ENCODE measurements around the gene PREPL. TPM values are rescaled to one million over a fixed set of nuclear protein-coding genes. Genes with fewer than 3 reads are reported as not detected.

PREPL gene
- total RNA-seq, 2 donors from 2014 or later, result 24.4 to 46.5 TPM

GRCh38 chr2:44362207-44363015 lies 1.1 kb upstream of the PREPL start:
- H3K9me3 ChIP-seq, result no peaks in the 10 kb centered on the region
- H3K4me1 ChIP-seq, result peaks cover 43% of the 10 kb centered on the region
- DNase-seq (peak; percentile 25 to 51 (median 40)), ATAC-seq (peak; percentile 10)
- intact Hi-C loops (cut with DNase I), result no loop called here
- H3K36me3 ChIP-seq (replicated peaks in 1 of 2; ENCODE audit: insufficient read depth in 1 of 2, low read depth in 2 of 2), result no peaks in the 10 kb centered on the region
- 0% methylated on average over 28 to 32 of the region's 32 CpGs for WGBS, 2 donors
- no peak for TF ChIP-seq POLR2A (IDR thresholded peaks at IDR 0.05)
- TF ChIP-seq, protein P1, sequence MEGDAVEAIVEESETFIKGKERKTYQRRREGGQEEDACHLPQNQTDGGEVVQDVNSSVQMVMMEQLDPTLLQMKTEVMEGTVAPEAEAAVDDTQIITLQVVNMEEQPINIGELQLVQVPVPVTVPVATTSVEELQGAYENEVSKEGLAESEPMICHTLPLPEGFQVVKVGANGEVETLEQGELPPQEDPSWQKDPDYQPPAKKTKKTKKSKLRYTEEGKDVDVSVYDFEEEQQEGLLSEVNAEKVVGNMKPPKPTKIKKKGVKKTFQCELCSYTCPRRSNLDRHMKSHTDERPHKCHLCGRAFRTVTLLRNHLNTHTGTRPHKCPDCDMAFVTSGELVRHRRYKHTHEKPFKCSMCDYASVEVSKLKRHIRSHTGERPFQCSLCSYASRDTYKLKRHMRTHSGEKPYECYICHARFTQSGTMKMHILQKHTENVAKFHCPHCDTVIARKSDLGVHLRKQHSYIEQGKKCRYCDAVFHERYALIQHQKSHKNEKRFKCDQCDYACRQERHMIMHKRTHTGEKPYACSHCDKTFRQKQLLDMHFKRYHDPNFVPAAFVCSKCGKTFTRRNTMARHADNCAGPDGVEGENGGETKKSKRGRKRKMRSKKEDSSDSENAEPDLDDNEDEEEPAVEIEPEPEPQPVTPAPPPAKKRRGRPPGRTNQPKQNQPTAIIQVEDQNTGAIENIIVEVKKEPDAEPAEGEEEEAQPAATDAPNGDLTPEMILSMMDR (IDR thresholded peaks at IDR 0.05), result no peak
- H3K27ac ChIP-seq, result peak overlapping the region; percentile 86 to 98 (median 96)
- H3K27me3 ChIP-seq, result no peaks in the 10 kb centered on the region
- peak overlapping the region; percentile 55 to 84 for H3K4me3 ChIP-seq

DNA sequence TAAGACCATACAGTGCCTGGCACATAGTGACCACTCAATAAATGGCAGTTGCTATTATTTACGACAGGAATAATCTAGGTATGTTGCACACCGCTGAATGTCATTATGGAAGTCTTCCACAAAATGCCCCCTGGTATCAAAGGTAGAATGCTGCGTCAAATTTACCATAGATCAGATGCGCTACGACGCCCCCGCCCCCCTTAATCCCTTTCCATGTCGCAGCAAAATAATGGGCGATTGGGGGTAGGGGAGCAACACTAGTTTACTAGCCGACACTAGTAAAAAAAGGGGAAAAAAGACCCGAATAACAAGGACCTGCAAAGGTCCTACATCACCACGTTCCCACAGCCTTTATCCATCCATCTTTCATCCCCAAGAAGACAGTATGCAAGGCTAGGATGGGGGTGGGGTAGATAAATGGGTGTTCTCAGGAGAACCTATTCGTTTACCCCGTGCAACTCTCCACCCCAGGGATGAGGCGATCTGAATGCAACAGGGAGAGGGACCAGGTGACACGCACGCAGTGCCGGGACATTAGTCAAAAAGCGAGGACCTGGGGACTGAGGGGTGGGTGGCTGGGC lies 455 bp downstream of the PREPL start:
- peak overlapping the region; percentile 68 to 84 for H3K4me3 ChIP-seq
- no peaks in the 10 kb centered on the region for H3K27me3 ChIP-seq
- DNase-seq (peak in 1 of 4 donors; percentile 16), ATAC-seq (peak; percentile 6)
- peaks cover 44% of the 10 kb centered on the region for H3K4me1 ChIP-seq
- 0 to 1% methylated on average over 19 of the region's 19 CpGs for WGBS, 2 donors
- H3K9me3 ChIP-seq, result no peaks in the 10 kb centered on the region
- no peak for TF ChIP-seq POLR2A (IDR thresholded peaks at IDR 0.05)
- TF ChIP-seq, protein P1 (IDR thresholded peaks at IDR 0.05), result no peak
- H3K36me3 ChIP-seq (replicated peaks in 1 of 2; ENCODE audit: insufficient read depth in 1 of 2, low read depth in 2 of 2), result no peaks in the 10 kb centered on the region
- intact Hi-C loops (cut with DNase I), result no loop called here
- peak overlapping the region; percentile 86 to 98 (median 96) for H3K27ac ChIP-seq

DNA sequence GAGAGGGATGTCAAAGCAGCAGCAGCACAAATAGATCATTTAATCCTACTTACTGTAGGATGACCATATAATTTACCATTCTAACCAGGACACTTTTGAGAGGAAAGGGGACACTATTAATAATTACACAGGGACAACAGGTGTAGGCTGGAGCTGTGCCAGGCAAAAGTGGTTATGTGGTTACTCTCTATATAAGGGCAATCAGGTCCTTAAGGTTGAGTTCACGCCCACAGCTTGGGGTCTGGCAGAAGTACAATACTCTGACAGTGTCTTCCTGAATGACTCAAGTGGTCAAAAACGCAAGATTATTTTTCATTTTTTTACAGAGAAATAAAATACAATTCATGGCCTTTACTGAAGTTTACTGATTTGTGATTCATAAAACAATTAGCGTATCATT lies 2.8 kb downstream of the PREPL start:
- intact Hi-C loops (cut with DNase I), result no loop called here
- WGBS, 2 donors, result 39 to 42% methylated on average over 3 of the region's 3 CpGs
- Histone ChIP-seq H3K9me3 (no peaks in the 10 kb centered on the region), H3K36me3 (replicated peaks in 1 of 2; ENCODE audit: insufficient read depth in 1 of 2, low read depth in 2 of 2) (no peaks in the 10 kb centered on the region), H3K4me3 (no peak overlapping the region), H3K27ac (peak overlapping the region in 1 of 4 donors; percentile 30), H3K27me3 (no peaks in the 10 kb centered on the region), H3K4me1 (peaks cover 37% of the 10 kb centered on the region)
- ATAC-seq (no peak), DNase-seq (peak; percentile 72 to 93 (median 86))
- TF ChIP-seq POLR2A (IDR thresholded peaks at IDR 0.05), result no peak
- TF ChIP-seq, protein P1 (IDR thresholded peaks at IDR 0.05), result no peak

- Histone ChIP-seq H3K27ac (no peak overlapping the region), H3K4me1 (peaks cover 35% of the 10 kb centered on the region), H3K9me3 (no peaks in the 10 kb centered on the region), H3K27me3 (no peaks in the 10 kb centered on the region), H3K36me3 (replicated peaks in 1 of 2; ENCODE audit: insufficient read depth in 1 of 2, low read depth in 2 of 2) (no peaks in the 10 kb centered on the region), H3K4me3 (no peak overlapping the region)
- ATAC-seq, result no peak
- intact Hi-C loops (cut with DNase I), result no loop called here
- DNase-seq, result no peak
- WGBS, 2 donors, result 85 to 90% methylated on average over 6 of the region's 6 CpGs
- TF ChIP-seq, protein P1 (IDR thresholded peaks at IDR 0.05), result no peak
- TF ChIP-seq POLR2A (IDR thresholded peaks at IDR 0.05), result no peak
These were observed 6.5 kb downstream of the PREPL start for GRCh38 chr2:44354761-44355160.
